ENCODE measurements around the gene ARHGAP4.
A peak's percentile ranks its signal among the peaks of the same experiment; 100 is the strongest.

ARHGAP4 gene

GRCh38 chrX:153925739-153926551 lies at the start of gene ARHGAP4:
Gene ARHGAP4, minus strand, starts transcription at chrX:153926264. Its CDS starts 62 bp downstream, at chrX:153926202.
- peak in 1 of 2 donors; percentile 43 for DNase-seq (ENCODE audit: low read depth in 2 of 2)

- no peak for DNase-seq (ENCODE audit: low read depth in 2 of 2)
Measured at GRCh38 chrX:153974726-153975286, 48.7 kb upstream of the ARHGAP4 start.

- DNase-seq (ENCODE audit: low read depth in 2 of 2) = no peak
Measured at GRCh38 chrX:153974003-153974725, 48.1 kb upstream of the ARHGAP4 start.

GRCh38 chrX:153973127-153974002 lies 47.3 kb upstream of the ARHGAP4 start:
- no peak for DNase-seq (ENCODE audit: low read depth in 2 of 2)

GRCh38 chrX:153972368-153973126 lies 46.5 kb upstream of the ARHGAP4 start, which contains the start of gene TMEM187:
Gene TMEM187, plus strand, starts transcription at chrX:153972754. Its CDS starts 9,309 bp downstream, at chrX:153982063.
- DNase-seq (ENCODE audit: low read depth in 2 of 2) = peak; percentile 74 to 83

GRCh38 chrX:153971450-153972367 lies 45.6 kb upstream of the ARHGAP4 start, which contains the start of gene HCFC1:
Gene HCFC1, minus strand, starts transcription at chrX:153971818. Its CDS starts 978 bp downstream, at chrX:153970840.
- DNase-seq (ENCODE audit: low read depth in 2 of 2) = peak; percentile 79 to 86

GRCh38 chrX:153971124-153971449 lies 45.0 kb upstream of the ARHGAP4 start:
- DNase-seq (ENCODE audit: low read depth in 2 of 2) = peak; percentile 73 to 81

- DNase-seq (ENCODE audit: low read depth in 2 of 2) = no peak
Measured at GRCh38 chrX:153970357-153971123, 44.5 kb upstream of the ARHGAP4 start.

GRCh38 chrX:153969904-153970356 lies 43.9 kb upstream of the ARHGAP4 start:
- DNase-seq (ENCODE audit: low read depth in 2 of 2) = no peak

GRCh38 chrX:153969125-153969903 lies 43.2 kb upstream of the ARHGAP4 start:
- DNase-seq (ENCODE audit: low read depth in 2 of 2) = no peak

GRCh38 chrX:153968754-153969124 lies 42.7 kb upstream of the ARHGAP4 start:
- no peak for DNase-seq (ENCODE audit: low read depth in 2 of 2)

GRCh38 chrX:153968255-153968654 lies 42.2 kb upstream of the ARHGAP4 start:
- DNase-seq (ENCODE audit: low read depth in 2 of 2) = no peak

- no peak for DNase-seq (ENCODE audit: low read depth in 2 of 2)
Measured at GRCh38 chrX:153967536-153968224, 41.6 kb upstream of the ARHGAP4 start.

GRCh38 chrX:153966841-153967535 lies 40.9 kb upstream of the ARHGAP4 start:
- DNase-seq (ENCODE audit: low read depth in 2 of 2) = peak in 1 of 2 donors; percentile 32

GRCh38 chrX:153966283-153966688 lies 40.2 kb upstream of the ARHGAP4 start:
- DNase-seq (ENCODE audit: low read depth in 2 of 2) = no peak

- no peak for DNase-seq (ENCODE audit: low read depth in 2 of 2)
Measured at GRCh38 chrX:153965406-153965805, 39.3 kb upstream of the ARHGAP4 start.

- no peak for DNase-seq (ENCODE audit: low read depth in 2 of 2)
Measured at GRCh38 chrX:153964105-153964504, 38.0 kb upstream of the ARHGAP4 start.
